ENCODE data around the gene NPS. TPM values are rescaled to one million over a fixed set of nuclear protein-coding genes. Genes with fewer than 3 reads are reported as not detected.

The NPS gene, protein sequence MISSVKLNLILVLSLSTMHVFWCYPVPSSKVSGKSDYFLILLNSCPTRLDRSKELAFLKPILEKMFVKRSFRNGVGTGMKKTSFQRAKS
- not detected for total RNA-seq

GRCh38 chr10:127549009-127549408 is at the start of gene NPS:
TSS of gene NPS (plus strand) at chr10:127549309. CDS start at chr10:127549369, 60 bp downstream.

Other genes starting within 250 kb of the NPS start
- gene FOXI2, start 187.9 kb downstream of the NPS start, total RNA-seq, result 0.47 TPM

Data from metanephros (tissue), 1 donor.